HL-60 (cell line): ENCODE measurements around the gene RAB26.

Source experiments
- DNase-seq, 2 experiments: peaks; one replicate each; pipeline ENCODE4 v3.0.0-alpha.2; 2010 to 2020; ENCODE audit warnings: low read depth in 1 of 2, low spot score in 1 of 2
- H3K27ac ChIP-seq: fragments of 250-450 bp; sonication (Bioruptor Pico); replicated peaks from 2 replicates; pipeline ENCODE4 v1.5.1; 2020; ENCODE audit warnings: mild to moderate bottlenecking, moderate library complexity
- H3K27me3 ChIP-seq: fragments of 250-450 bp; sonication (Bioruptor Pico); 2 replicates; pipeline ENCODE4 v1.5.1; 2021; ENCODE audit warnings: mild to moderate bottlenecking, moderate library complexity; ENCODE audit not compliant: insufficient read depth, poor library complexity, severe bottlenecking
- H3K4me3 ChIP-seq: replicated peaks from 2 replicates; pipeline ENCODE4 v1.5.1; 2011; ENCODE audit warnings: mild to moderate bottlenecking, control low read depth, low read length; ENCODE audit not compliant: insufficient read depth
- CTCF ChIP-seq: IDR thresholded peaks from one replicate; pipeline ENCODE4 v1.5.1; 2011; ENCODE audit warnings: low read length, control low read depth, inconsistent platforms; ENCODE audit not compliant: insufficient read depth
- GABPA ChIP-seq: IDR thresholded peaks from 2 replicates; pipeline ENCODE4 v1.6.1; 2012; ENCODE audit warnings: low read depth
- POLR2AphosphoS5 ChIP-seq: IDR thresholded peaks from 2 replicates; pipeline ENCODE4 v1.6.1; 2012; ENCODE audit warnings: low read depth
- SPI1 ChIP-seq: IDR thresholded peaks from 2 replicates; pipeline ENCODE4 v1.6.1; 2012; ENCODE audit warnings: low read depth, mild to moderate bottlenecking, borderline replicate concordance
- TF ChIP-seq, protein P1 (sequence below): IDR thresholded peaks from 2 replicates; pipeline ENCODE4 v1.6.1; 2012; ENCODE audit warnings: low read depth; ENCODE audit not compliant: insufficient replicate concordance

The RAB26 gene

DNA sequence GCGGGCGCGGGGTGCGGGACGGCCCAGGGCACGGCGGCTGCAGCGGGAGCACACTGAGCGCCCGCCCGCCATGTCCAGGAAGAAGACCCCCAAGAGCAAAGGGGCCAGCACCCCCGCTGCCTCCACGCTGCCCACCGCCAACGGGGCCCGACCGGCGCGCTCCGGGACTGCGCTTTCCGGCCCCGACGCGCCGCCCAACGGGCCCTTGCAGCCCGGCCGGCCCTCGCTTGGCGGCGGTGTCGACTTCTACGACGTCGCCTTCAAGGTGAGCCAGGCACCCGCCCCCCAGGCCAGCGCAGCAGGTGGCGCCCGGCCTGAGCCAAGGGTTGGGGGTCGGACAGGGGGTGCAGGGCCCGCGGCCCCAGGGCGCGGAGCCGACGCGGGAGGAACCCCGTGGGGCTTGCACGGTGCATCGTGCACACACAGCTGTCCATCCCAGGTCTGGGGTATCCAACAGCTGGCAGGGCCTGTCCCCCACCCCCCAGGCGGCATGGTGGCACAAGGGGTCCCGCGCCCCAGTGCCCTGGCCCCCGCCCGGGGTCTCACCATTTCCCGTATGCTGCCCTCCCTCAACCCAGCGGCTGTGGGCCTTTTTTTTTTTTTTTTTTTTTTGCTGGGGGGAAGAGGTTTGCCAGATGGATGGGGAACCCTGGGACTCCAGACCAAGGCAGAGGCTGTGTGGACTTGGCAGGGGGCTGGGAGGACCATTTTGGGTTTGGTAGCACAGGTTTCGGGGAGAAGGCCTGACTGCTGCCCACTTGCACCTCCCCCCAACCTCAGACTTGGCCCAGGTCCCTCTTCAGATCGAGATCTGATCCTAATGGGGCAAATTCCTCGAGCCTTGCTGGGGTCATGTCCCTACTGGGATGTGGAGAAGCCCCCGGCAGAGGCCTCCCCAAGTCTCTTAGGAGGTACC lies 547 bp downstream of the RAB26 start:
- H3K27ac ChIP-seq, result no peak overlapping the region
- peak overlapping the region; percentile 17 for H3K4me3 ChIP-seq
- no peak for DNase-seq
- TF ChIP-seq GABPA (no peak), SPI1 (no peak), POLR2AphosphoS5 (no peak), CTCF (no peak)
- TF ChIP-seq, protein P1, sequence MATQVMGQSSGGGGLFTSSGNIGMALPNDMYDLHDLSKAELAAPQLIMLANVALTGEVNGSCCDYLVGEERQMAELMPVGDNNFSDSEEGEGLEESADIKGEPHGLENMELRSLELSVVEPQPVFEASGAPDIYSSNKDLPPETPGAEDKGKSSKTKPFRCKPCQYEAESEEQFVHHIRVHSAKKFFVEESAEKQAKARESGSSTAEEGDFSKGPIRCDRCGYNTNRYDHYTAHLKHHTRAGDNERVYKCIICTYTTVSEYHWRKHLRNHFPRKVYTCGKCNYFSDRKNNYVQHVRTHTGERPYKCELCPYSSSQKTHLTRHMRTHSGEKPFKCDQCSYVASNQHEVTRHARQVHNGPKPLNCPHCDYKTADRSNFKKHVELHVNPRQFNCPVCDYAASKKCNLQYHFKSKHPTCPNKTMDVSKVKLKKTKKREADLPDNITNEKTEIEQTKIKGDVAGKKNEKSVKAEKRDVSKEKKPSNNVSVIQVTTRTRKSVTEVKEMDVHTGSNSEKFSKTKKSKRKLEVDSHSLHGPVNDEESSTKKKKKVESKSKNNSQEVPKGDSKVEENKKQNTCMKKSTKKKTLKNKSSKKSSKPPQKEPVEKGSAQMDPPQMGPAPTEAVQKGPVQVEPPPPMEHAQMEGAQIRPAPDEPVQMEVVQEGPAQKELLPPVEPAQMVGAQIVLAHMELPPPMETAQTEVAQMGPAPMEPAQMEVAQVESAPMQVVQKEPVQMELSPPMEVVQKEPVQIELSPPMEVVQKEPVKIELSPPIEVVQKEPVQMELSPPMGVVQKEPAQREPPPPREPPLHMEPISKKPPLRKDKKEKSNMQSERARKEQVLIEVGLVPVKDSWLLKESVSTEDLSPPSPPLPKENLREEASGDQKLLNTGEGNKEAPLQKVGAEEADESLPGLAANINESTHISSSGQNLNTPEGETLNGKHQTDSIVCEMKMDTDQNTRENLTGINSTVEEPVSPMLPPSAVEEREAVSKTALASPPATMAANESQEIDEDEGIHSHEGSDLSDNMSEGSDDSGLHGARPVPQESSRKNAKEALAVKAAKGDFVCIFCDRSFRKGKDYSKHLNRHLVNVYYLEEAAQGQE, result no peak
- peaks cover under 1% of the 10 kb centered on the region for H3K27me3 ChIP-seq

DNA sequence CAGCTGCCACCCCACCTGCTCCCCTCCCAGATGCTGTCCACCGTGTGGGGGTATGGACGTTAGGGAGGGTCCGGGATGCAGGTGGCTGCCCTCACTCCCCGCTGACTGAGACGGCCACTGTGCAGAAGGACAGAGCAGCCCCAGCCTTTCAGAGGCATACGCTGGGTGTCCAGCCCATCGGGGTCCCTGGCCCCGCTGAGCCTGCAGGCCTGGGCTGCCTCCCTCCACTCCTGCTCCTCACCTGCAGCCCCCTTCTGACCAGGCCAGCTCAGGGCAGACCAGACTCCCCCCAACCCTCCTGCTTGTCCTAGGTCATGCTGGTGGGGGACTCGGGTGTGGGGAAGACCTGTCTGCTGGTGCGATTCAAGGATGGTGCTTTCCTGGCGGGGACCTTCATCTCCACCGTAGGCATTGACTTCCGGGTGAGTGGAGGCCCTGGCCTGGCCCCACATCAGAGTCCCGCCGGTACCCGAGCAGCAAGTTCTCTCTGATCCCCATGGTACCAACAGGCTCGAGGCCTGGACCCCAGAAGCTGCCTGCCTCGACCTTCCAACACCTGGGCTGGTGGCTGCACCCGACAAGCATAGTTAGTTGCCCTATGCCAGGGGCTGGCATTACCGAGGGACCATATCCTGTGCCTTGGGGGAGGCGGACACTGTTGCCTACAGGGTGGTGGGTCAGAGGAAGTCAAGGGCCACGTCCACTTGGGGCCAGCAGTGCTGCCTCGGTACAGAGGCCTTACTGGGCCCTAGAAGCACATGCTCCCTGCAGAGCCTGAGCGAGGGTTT lies 1.4 kb downstream of the RAB26 start:
- no peak for TF ChIP-seq GABPA
- TF ChIP-seq, protein P1, result no peak
- TF ChIP-seq POLR2AphosphoS5, result no peak; the same call in none of the 2 replicates
- no peak for TF ChIP-seq CTCF
- no peak for TF ChIP-seq SPI1
- Histone ChIP-seq H3K27ac (no peak overlapping the region), H3K4me3 (no peak overlapping the region), H3K27me3 (no peaks in the 10 kb centered on the region)
- peak in 1 of 2 experiments; percentile 22 for DNase-seq

GRCh38 chr16:2150418-2151187 lies 2.2 kb downstream of the RAB26 start:
- peak in 1 of 2 experiments; percentile 44 for DNase-seq
- no peak overlapping the region for H3K27ac ChIP-seq
- no peak for TF ChIP-seq GABPA
- no peak for TF ChIP-seq CTCF
- TF ChIP-seq POLR2AphosphoS5, result no peak
- no peak for TF ChIP-seq SPI1
- TF ChIP-seq, protein P1, result no peak
- H3K4me3 ChIP-seq, result no peak overlapping the region
- H3K27me3 ChIP-seq, result no peaks in the 10 kb centered on the region
